A673 (cell line): ENCODE measurements around the gene MGAT5. TPM values are rescaled to one million over a fixed set of nuclear protein-coding genes. Genes with fewer than 3 reads are reported as not detected.
A peak's percentile ranks its signal among the peaks of the same experiment; 100 is the strongest.

Source experiments
- BruUV-seq: library from RNA; stranded (reverse); fragments of 400-500 nt; replicated peaks from 2 replicates; lab custom pipeline; 2021; lab: Mats Ljungman, UMichigan
- CTCF ChIA-PET: fragments of 300-600 bp; sonication (Branson Sonifier 250); formaldehyde crosslinking; loops from one replicate; lab custom pipeline; 2022; ENCODE audit warnings: antibody characterized with exemption; lab: Charles Lee
- POLR2A ChIA-PET: fragments of 300-600 bp; sonication (Branson Sonifier 250); formaldehyde crosslinking; loops from one replicate; lab custom pipeline; 2022; ENCODE audit warnings: antibody characterized with exemption; ENCODE audit not compliant: low non-redundant PET; lab: Charles Lee
- DNase-seq: peaks from one replicate; pipeline ENCODE4 v3.0.0-alpha.2; 2015; ENCODE audit warnings: low spot score
- H3K27ac ChIP-seq: fragments of 200-600 bp; sonication (generic); 2 replicates; pipeline ENCODE4 v1.5.1; 2016; ENCODE audit warnings: mixed run types, low read depth, mild to moderate bottlenecking, mixed read lengths, antibody characterized with exemption, low read length; ENCODE audit not compliant: poor library complexity, severe bottlenecking
- H3K27me3 ChIP-seq: fragments of 200-600 bp; sonication (generic); replicated peaks from 2 replicates; pipeline ENCODE4 v1.6.1; 2017; ENCODE audit warnings: mixed run types, low read depth, mild to moderate bottlenecking, mixed read lengths, antibody characterized with exemption, low read length; ENCODE audit not compliant: insufficient read depth, poor library complexity
- H3K36me3 ChIP-seq: fragments of 200-600 bp; sonication (generic); 2 replicates; pipeline ENCODE4 v1.6.1; 2016; ENCODE audit warnings: mixed run types, mild to moderate bottlenecking, mixed read lengths, antibody characterized with exemption, low read length; ENCODE audit not compliant: insufficient read depth, poor library complexity, severe bottlenecking
- H3K4me1 ChIP-seq: fragments of 200-600 bp; sonication (generic); 2 replicates; pipeline ENCODE4 v1.6.1; 2017; ENCODE audit warnings: mixed run types, mild to moderate bottlenecking, mixed read lengths, antibody characterized with exemption, low read length; ENCODE audit not compliant: insufficient read depth, poor library complexity, severe bottlenecking
- H3K4me3 ChIP-seq: fragments of 200-600 bp; sonication (generic); 2 replicates; pipeline ENCODE4 v1.5.1; 2016; ENCODE audit warnings: low read depth, mixed run types, mild to moderate bottlenecking, mixed read lengths, low read length; ENCODE audit not compliant: poor library complexity, severe bottlenecking
- H3K9me3 ChIP-seq: fragments of 200-600 bp; sonication (generic); 2 replicates; pipeline ENCODE4 v1.6.1; 2016; ENCODE audit warnings: mixed run types, low read depth, mild to moderate bottlenecking, mixed read lengths, antibody characterized with exemption, low read length; ENCODE audit not compliant: poor library complexity, severe bottlenecking
- CTCF ChIP-seq: fragments of 300-800, 200-600 bp; sonication (generic); conservative IDR thresholded peaks from 2 replicates; pipeline ENCODE4 v1.5.1; 2017; ENCODE audit warnings: low read depth, mild to moderate bottlenecking, antibody characterized with exemption, low read length, moderate library complexity, mixed read lengths
- EZH2 ChIP-seq: fragments of 200-600 bp; sonication (generic); IDR thresholded peaks from 2 replicates; pipeline ENCODE4 v1.6.1; 2017; ENCODE audit warnings: borderline replicate concordance, low read depth, mild to moderate bottlenecking, mixed read lengths, antibody characterized with exemption, low read length; ENCODE audit not compliant: poor library complexity, severe bottlenecking
- intact Hi-C: fragments of 100-400 bp; cut with micrococcal nuclease; formaldehyde crosslinking; loops from one replicate; pipeline ENCODE4 v1.10.0; 2022; ENCODE audit not compliant: unreplicated experiment
- total RNA-seq: library from RNA; stranded (reverse); gene quantifications from 2 replicates; pipeline ENCODE4 v1.2.3, GENCODE V29; 2021

The MGAT5 gene
- total RNA-seq, 1 experiment from 2014 or later: 11.0 TPM

GRCh38 chr2:134228493-134228903, 25.4 kb upstream of the MGAT5 start:
- CTCF ChIA-PET: interaction anchor here (0.6 kb wide), 1 partner anchor 184 kb away, joined by 3 read pairs; no protein-coding TSS in a partner anchor
- TF ChIP-seq CTCF (peak; percentile 52), EZH2 (no peak)
- BruUV-seq: no TSS peak
- Histone ChIP-seq H3K27me3 (no peaks in the 10 kb centered on the region), H3K27ac (no peak overlapping the region), H3K4me1 (no peaks in the 10 kb centered on the region), H3K36me3 (no peaks in the 10 kb centered on the region), H3K9me3 (no peaks in the 10 kb centered on the region), H3K4me3 (no peak overlapping the region)
- DNase-seq: peak; percentile 30
- intact Hi-C loops: no loop called here
- POLR2A ChIA-PET: no interaction called here

GRCh38 chr2:134229540-134229939, 24.3 kb upstream of the MGAT5 start:
- TF ChIP-seq CTCF (no peak), EZH2 (no peak)
- Histone ChIP-seq H3K4me1 (no peaks in the 10 kb centered on the region), H3K4me3 (no peak overlapping the region), H3K9me3 (no peaks in the 10 kb centered on the region), H3K36me3 (no peaks in the 10 kb centered on the region), H3K27ac (no peak overlapping the region), H3K27me3 (no peaks in the 10 kb centered on the region)
- intact Hi-C loops: no loop called here
- POLR2A ChIA-PET: no interaction called here
- BruUV-seq: no TSS peak
- CTCF ChIA-PET: no interaction called here
- DNase-seq: no peak

GRCh38 chr2:134230885-134231284, 23.0 kb upstream of the MGAT5 start:
- DNase-seq: no peak
- TF ChIP-seq EZH2 (no peak), CTCF (no peak)
- Histone ChIP-seq H3K36me3 (no peaks in the 10 kb centered on the region), H3K27ac (no peak overlapping the region), H3K27me3 (no peaks in the 10 kb centered on the region), H3K4me1 (no peaks in the 10 kb centered on the region), H3K4me3 (no peak overlapping the region), H3K9me3 (no peaks in the 10 kb centered on the region)
- BruUV-seq: no TSS peak
- intact Hi-C loops: no loop called here
- ChIA-PET POLR2A (no interaction called here), CTCF (no interaction called here)
